GM19328 (cell line): ENCODE data around the gene HTR3E.

Source experiments
- ATAC-seq: cut with Tn5 transposase; IDR thresholded peaks from one replicate; pipeline ENCODE4 v1.9.1; 2021; ENCODE audit warnings: mild to moderate bottlenecking, moderate library complexity; ENCODE audit not compliant: unreplicated experiment

The HTR3E gene

DNA sequence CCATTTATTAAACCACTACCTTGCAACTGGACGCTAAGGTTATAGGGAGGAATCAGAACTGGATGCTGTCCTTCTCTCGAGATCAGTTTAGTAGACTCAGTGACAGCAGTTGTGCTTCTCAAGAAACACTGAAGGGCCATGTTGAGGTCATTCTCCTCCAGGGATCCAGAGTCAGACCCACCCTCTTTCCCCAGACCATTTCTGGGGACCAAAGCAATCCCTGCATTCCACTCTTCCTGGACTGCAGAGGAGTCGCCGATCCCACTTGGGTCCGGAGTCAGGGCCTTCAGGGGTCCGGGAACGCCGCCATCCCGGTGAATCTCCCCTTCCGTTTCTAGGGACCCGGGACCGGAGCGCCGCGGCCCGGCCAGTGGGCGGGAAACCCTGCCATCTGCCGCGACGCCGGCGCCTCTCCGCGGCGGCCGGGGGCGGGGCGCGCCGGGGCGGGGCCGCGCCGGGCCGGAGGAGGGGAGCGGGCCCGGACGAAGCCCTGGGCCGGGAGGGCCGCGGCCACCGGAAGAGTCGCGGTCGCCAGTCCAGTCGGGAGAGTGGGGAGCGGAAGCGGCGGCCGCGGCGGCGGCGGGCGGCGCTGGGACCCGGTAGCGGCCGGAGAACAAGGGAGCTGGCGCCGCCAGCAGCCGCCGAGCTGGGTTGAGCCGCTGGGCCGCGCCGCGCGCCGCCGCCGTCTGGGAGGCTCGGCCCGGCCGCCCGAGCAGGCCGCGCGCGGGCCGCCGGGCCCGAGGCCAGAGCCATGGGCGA lies 58.2 kb downstream of the HTR3E start, which contains the start of gene DVL3:
TSS of gene DVL3 (plus strand) at position 493 of the 759 bp plus-strand sequence. CDS start at position 752, 259 bp downstream.
- peak; percentile 73 for ATAC-seq

DNA sequence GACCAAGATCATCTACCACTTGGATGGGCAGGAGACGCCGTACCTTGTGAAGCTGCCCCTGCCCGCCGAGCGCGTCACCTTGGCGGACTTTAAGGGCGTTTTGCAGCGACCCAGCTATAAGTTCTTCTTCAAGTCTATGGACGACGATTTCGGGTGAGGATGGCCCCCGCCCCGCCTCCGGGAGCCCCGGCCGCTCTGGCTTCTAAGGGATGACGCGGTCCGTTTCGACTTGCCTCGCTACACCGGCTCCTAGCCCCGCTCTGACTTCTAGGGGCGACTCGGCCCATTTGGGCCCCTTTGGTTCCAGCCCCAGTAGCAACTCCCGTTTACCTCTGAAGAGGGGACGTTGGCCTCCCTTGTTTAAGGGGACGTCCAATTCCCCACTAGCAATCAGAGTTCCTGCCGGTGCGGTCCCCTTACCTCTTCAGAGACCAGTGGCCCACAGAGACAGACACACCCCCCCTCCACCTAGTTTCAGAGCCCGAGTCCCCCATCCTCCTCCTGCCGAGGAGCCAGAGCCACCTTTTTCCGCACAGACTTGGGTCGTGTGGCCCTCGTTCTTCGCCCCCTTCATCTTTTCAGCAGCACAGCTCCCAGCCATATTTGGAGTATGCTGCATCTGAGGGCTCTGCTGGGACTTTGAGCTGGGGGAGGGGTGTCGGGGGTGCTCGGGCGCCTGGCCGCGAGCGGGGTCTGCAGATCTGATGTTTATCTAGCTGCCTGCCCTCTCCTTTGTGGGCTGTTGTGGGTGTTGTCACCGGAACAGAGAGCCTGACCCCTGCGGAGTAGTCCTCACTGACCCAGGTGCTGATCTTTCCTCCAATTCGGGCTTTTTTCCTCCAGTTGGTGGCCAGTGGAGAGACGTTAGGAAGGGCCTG lies 59.0 kb downstream of the HTR3E start:
- ATAC-seq, result peak; percentile 12

- ATAC-seq, result no peak
These were observed 59.7 kb downstream of the HTR3E start for GRCh38 chr3:184156522-184156955.
